ENCODE results near the gene DDX46.
"Not testable (repeated sequence)": the region's sequence is repeated elsewhere in the genome, so short reads cannot be mapped to it uniquely, and the experiment has no call there.

Gene DDX46

GRCh38 chr5:134758504-134759341 is at the start of gene DDX46:
Gene DDX46 (plus strand): TSS chr5:134758779. CDS start chr5:134758939, 160 bp downstream.
- DNase-seq: peak; percentile 81 to 94 (median 88)

GRCh38 chr5:134714120-134714519 is 44.5 kb upstream of the DDX46 start:
- no peak for DNase-seq

GRCh38 chr5:134714541-134714940 is 44.0 kb upstream of the DDX46 start:
- no peak for DNase-seq

GRCh38 chr5:134715466-134715865 is 43.1 kb upstream of the DDX46 start:
- not testable (repeated sequence) for DNase-seq

GRCh38 chr5:134724872-134725271 is 33.7 kb upstream of the DDX46 start:
- DNase-seq: no peak

- no peak for DNase-seq
These were observed 25.8 kb upstream of the DDX46 start for GRCh38 chr5:134732819-134733218.

GRCh38 chr5:134735243-134735642 is 23.3 kb upstream of the DDX46 start:
- DNase-seq: no peak

GRCh38 chr5:134736173-134736812 is 22.3 kb upstream of the DDX46 start:
- no peak for DNase-seq

GRCh38 chr5:134738133-134738962 is 20.2 kb upstream of the DDX46 start, which contains the start of gene CAMLG:
Gene CAMLG (plus strand): TSS chr5:134738548. CDS start chr5:134738621, 73 bp downstream.
- peak; percentile 88 to 94 (median 89) for DNase-seq

- DNase-seq: no peak
These were observed 19.5 kb upstream of the DDX46 start for GRCh38 chr5:134738963-134739661.

GRCh38 chr5:134741052-134741451 is 17.5 kb upstream of the DDX46 start:
- no peak for DNase-seq

- DNase-seq: no peak
These were observed 16.4 kb upstream of the DDX46 start for GRCh38 chr5:134742134-134742533.

GRCh38 chr5:134749415-134749814 is 9.2 kb upstream of the DDX46 start:
- no peak for DNase-seq

- no peak for DNase-seq
These were observed 439 bp upstream of the DDX46 start for GRCh38 chr5:134758176-134758503.

- not testable (repeated sequence) for DNase-seq
These were observed 9.1 kb downstream of the DDX46 start for GRCh38 chr5:134767528-134768291.

- DNase-seq: no peak
These were observed 10.6 kb downstream of the DDX46 start for GRCh38 chr5:134769206-134769605.

GRCh38 chr5:134772461-134773125 is 14.0 kb downstream of the DDX46 start:
- DNase-seq: no peak

GRCh38 chr5:134777366-134777765 is 18.8 kb downstream of the DDX46 start:
- no peak for DNase-seq

GRCh38 chr5:134784241-134784920 is 25.8 kb downstream of the DDX46 start:
- no peak for DNase-seq

- no peak for DNase-seq
These were observed 26.5 kb downstream of the DDX46 start for GRCh38 chr5:134784946-134785620.

Measured in activated naive CD4-positive, alpha-beta T cell (primary cell).